Neural progenitor cell (in vitro differentiated cells): ENCODE measurements around the gene DSPP.

ENCODE experiments used
- EZH2 ChIP-seq: fragments of 200-600 bp; sonication (generic); IDR thresholded peaks from 2 replicates; pipeline ENCODE4 v1.6.1; 2017; ENCODE audit warnings: antibody characterized with exemption, mild to moderate bottlenecking, moderate library complexity
- EZH2phosphoT487 ChIP-seq: fragments of 200-600 bp; sonication (generic); IDR thresholded peaks from 2 replicates; pipeline ENCODE4 v1.6.1; 2017; ENCODE audit warnings: antibody characterized with exemption
- TF ChIP-seq, protein P1 (sequence below): fragments of 200-600 bp; sonication (generic); IDR thresholded peaks from 2 replicates; pipeline ENCODE4 v1.5.1; 2017; ENCODE audit warnings: antibody characterized with exemption, mild to moderate bottlenecking

DNA sequence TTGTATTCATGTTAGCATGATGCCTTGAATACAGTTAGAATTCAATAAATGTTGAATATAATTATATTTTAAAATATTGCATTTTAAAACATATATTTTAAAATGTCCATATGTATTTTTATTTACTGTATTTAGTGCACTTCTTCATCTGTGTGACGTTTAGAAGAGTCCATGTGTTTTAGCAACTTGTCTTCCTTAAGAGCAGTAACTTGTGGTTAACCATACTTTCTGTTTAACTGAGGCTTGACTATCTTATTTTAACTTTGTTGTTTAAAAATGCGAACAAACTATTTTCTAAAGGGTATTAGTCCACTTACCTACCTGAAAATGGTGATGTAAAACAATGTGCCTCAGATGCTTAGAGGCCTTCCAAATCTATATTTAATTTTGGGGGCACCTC is 42.6 kb downstream of the DSPP start:
- TF ChIP-seq, protein P1, sequence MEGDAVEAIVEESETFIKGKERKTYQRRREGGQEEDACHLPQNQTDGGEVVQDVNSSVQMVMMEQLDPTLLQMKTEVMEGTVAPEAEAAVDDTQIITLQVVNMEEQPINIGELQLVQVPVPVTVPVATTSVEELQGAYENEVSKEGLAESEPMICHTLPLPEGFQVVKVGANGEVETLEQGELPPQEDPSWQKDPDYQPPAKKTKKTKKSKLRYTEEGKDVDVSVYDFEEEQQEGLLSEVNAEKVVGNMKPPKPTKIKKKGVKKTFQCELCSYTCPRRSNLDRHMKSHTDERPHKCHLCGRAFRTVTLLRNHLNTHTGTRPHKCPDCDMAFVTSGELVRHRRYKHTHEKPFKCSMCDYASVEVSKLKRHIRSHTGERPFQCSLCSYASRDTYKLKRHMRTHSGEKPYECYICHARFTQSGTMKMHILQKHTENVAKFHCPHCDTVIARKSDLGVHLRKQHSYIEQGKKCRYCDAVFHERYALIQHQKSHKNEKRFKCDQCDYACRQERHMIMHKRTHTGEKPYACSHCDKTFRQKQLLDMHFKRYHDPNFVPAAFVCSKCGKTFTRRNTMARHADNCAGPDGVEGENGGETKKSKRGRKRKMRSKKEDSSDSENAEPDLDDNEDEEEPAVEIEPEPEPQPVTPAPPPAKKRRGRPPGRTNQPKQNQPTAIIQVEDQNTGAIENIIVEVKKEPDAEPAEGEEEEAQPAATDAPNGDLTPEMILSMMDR: no peak
- TF ChIP-seq EZH2phosphoT487 (no peak), EZH2 (no peak)
